ENCODE measurements around the gene CKS1B.

CKS1B gene

GRCh38 chr1:154974102-154974807 lies at the start of gene CKS1B:
TSS of gene CKS1B (plus strand) at chr1:154974681. CDS start at chr1:154974746, 65 bp downstream.
- peak; percentile 92 for DNase-seq
- ATAC-seq, result peak; percentile 86

- ATAC-seq (peak; percentile 36), DNase-seq (no peak)
These were observed 48.9 kb upstream of the CKS1B start for GRCh38 chr1:154925335-154926170.

GRCh38 chr1:154926201-154926600 lies 48.3 kb upstream of the CKS1B start:
- DNase-seq (no peak), ATAC-seq (no peak)

GRCh38 chr1:154931940-154932487 lies 42.5 kb upstream of the CKS1B start:
- no peak for ATAC-seq

GRCh38 chr1:154934358-154934948 lies 40.0 kb upstream of the CKS1B start:
- DNase-seq, result no peak
- ATAC-seq, result no peak

More at GRCh38 chr1:154931940-154932487, 42.5 kb upstream of the CKS1B start:
- no peak for DNase-seq

GRCh38 chr1:154935749-154936554 lies 38.5 kb upstream of the CKS1B start:
- ATAC-seq (no peak), DNase-seq (no peak)

GRCh38 chr1:154936555-154937084 lies 37.9 kb upstream of the CKS1B start, which contains the start of gene PMVK:
TSS of gene PMVK (minus strand) at chr1:154936719. CDS start at chr1:154936685, 34 bp downstream.
- ATAC-seq (peak; percentile 84), DNase-seq (peak; percentile 96)

- DNase-seq (peak; percentile 90), ATAC-seq (peak; percentile 83)
These were observed 37.1 kb upstream of the CKS1B start for GRCh38 chr1:154937085-154937987.

GRCh38 chr1:154937988-154938386 lies 36.5 kb upstream of the CKS1B start:
- ATAC-seq (no peak), DNase-seq (no peak)

- no peak for ATAC-seq
These were observed 35.7 kb upstream of the CKS1B start for GRCh38 chr1:154938604-154939399.

GRCh38 chr1:154940213-154940560 lies 34.3 kb upstream of the CKS1B start:
- no peak for DNase-seq

More at GRCh38 chr1:154938604-154939399, 35.7 kb upstream of the CKS1B start:
- DNase-seq, result no peak

GRCh38 chr1:154940651-154941194 lies 33.8 kb upstream of the CKS1B start:
- peak; percentile 36 for DNase-seq
- ATAC-seq, result peak; percentile 30

More at GRCh38 chr1:154940213-154940560, 34.3 kb upstream of the CKS1B start:
- ATAC-seq, result no peak

GRCh38 chr1:154941333-154942013 lies 33.0 kb upstream of the CKS1B start:
- DNase-seq, result no peak
- ATAC-seq, result no peak

GRCh38 chr1:154943649-154944400 lies 30.7 kb upstream of the CKS1B start:
- DNase-seq (peak; percentile 63), ATAC-seq (no peak)

GRCh38 chr1:154944401-154945159 lies 29.9 kb upstream of the CKS1B start:
- DNase-seq (no peak), ATAC-seq (no peak)

GRCh38 chr1:154945160-154945961 lies 29.1 kb upstream of the CKS1B start:
- DNase-seq, result no peak
- no peak for ATAC-seq

Data from stimulated activated naive CD8-positive, alpha-beta T cell treated with anti-CD3 and anti-CD28 coated beads, Interleukin-15, Interleukin-2, amounts not matched to agents 100 U/mL and 50 U/mL, for 24 hours (primary cell).